ENCODE results near the gene KRTAP10-6.

- TF ChIP-seq CTCF (IDR thresholded peaks at IDR 0.05) (no peak), POLR2A (IDR thresholded peaks at IDR 0.05) (no peak)
Observed at GRCh38 chr21:44615911-44616590, 23.7 kb upstream of the KRTAP10-6 start.

All from testis (tissue), 2 donors.